Islet of Langerhans (tissue), 1 donor: Measurements from ENCODE around the gene DOHH.

ENCODE experiments used
- FAIRE-seq: peaks from one replicate; lab custom pipeline; 2011; peaks lifted over from hg19 to GRCh38; lab: Jason Lieb, UNC

DOHH gene

GRCh38 chr19:3501780-3502179 is 1.3 kb upstream of the DOHH start:
- no peak for FAIRE-seq

GRCh38 chr19:3499738-3500428 is 591 bp downstream of the DOHH start:
- FAIRE-seq = no peak

- FAIRE-seq = no peak
Measured at GRCh38 chr19:3497757-3498520, 2.5 kb downstream of the DOHH start.

GRCh38 chr19:3496392-3497273 is 3.8 kb downstream of the DOHH start:
- no peak for FAIRE-seq

- no peak for FAIRE-seq
Measured at GRCh38 chr19:3494559-3494958, 5.9 kb downstream of the DOHH start.

GRCh38 chr19:3494051-3494450 is 6.4 kb downstream of the DOHH start:
- no peak for FAIRE-seq

- no peak for FAIRE-seq
Measured at GRCh38 chr19:3493651-3494050, 6.8 kb downstream of the DOHH start.

GRCh38 chr19:3492919-3493318 is 7.6 kb downstream of the DOHH start:
- FAIRE-seq = no peak

GRCh38 chr19:3492131-3492839 is 8.2 kb downstream of the DOHH start:
- FAIRE-seq = no peak

GRCh38 chr19:3491396-3492119 is 8.9 kb downstream of the DOHH start:
- no peak for FAIRE-seq

- FAIRE-seq = no peak
Measured at GRCh38 chr19:3483226-3483628, 17.2 kb downstream of the DOHH start, which contains the start of gene SMIM44. Gene SMIM44, minus strand, starts transcription at chr19:3483441. Its CDS starts 38 bp downstream, at chr19:3483403.

GRCh38 chr19:3482507-3483225 is 17.8 kb downstream of the DOHH start:
- FAIRE-seq = no peak

- FAIRE-seq = no peak
Measured at GRCh38 chr19:3481241-3482090, 19.0 kb downstream of the DOHH start.

GRCh38 chr19:3480383-3481091 is 19.9 kb downstream of the DOHH start, which contains the start of gene SMIM24:
Gene SMIM24, minus strand, starts transcription at chr19:3480525. Its CDS starts 62 bp downstream, at chr19:3480463.
- FAIRE-seq = no peak

- FAIRE-seq = no peak
Measured at GRCh38 chr19:3479834-3480215, 20.6 kb downstream of the DOHH start.

GRCh38 chr19:3479177-3479833 is 21.2 kb downstream of the DOHH start:
- no peak for FAIRE-seq

- no peak for FAIRE-seq
Measured at GRCh38 chr19:3478409-3479176, 21.9 kb downstream of the DOHH start.

- FAIRE-seq = no peak
Measured at GRCh38 chr19:3477951-3478350, 22.5 kb downstream of the DOHH start.
